H1 (cell line): ENCODE data around the gene ZNF556. TPM values are rescaled to one million over a fixed set of nuclear protein-coding genes. Genes with fewer than 3 reads are reported as not detected.

Experiments
- JUN ChIP-seq: IDR thresholded peaks from 2 replicates; pipeline ENCODE4 v1.6.1; 2011; ENCODE audit warnings: low read depth, mild to moderate bottlenecking, improper control_type of control experiment, low read length
- RXRA ChIP-seq: IDR thresholded peaks from 2 replicates; pipeline ENCODE4 v1.6.1; 2011; ENCODE audit warnings: low read depth, mild to moderate bottlenecking, low read length, moderate library complexity; ENCODE audit not compliant: insufficient read depth
- SP1 ChIP-seq: IDR thresholded peaks from 2 replicates; pipeline ENCODE4 v1.6.1; 2011; ENCODE audit warnings: low read depth, low read length
- SRF ChIP-seq: IDR thresholded peaks from 2 replicates; pipeline ENCODE4 v1.6.1; 2011; ENCODE audit warnings: mild to moderate bottlenecking, low read depth, low read length, moderate library complexity
- TAF7 ChIP-seq: optimal IDR thresholded peaks from 2 replicates; pipeline ENCODE3; 2011; ENCODE audit warnings: low read depth, mild to moderate bottlenecking, inconsistent platforms, low read length, moderate library complexity, borderline replicate concordance
- polyA plus RNA-seq, 7 experiments: library from polyadenylated mRNA; depleted of rRNA in 3 of 7; stranded (reverse) in 5 of 7; unstranded in 2 of 7; fragments of >200 nt in 5 of 7; fragments of 200-250 nt in 2 of 7; gene quantifications; 1 replicate in 5 of 7; 2 replicates in 1 of 7; 4 replicates in 1 of 7; pipeline versions ENCODE4 v1.2.1 to v1.2.3, GENCODE V29; 2011 to 2013; ENCODE audit warnings: missing spikeins in 2 of 7, mixed read lengths in 2 of 7
- total RNA-seq: library from RNA; stranded (reverse); fragmentation: NEBNext Ultra II Directional; extraction: Animal tissue kit (Norgen Biotek cat#: 25700); gene quantifications from 2 replicates; pipeline ENCODE4 v1.2.1, GENCODE V29; 2021
- TF ChIP-seq, protein P1 (sequence below): IDR thresholded peaks from 2 replicates; pipeline ENCODE4 v1.6.1; 2012; ENCODE audit warnings: inconsistent platforms
- TF ChIP-seq, protein P2 (sequence below): IDR thresholded peaks from 2 replicates; pipeline ENCODE4 v1.6.1; 2011; ENCODE audit warnings: low read depth, mild to moderate bottlenecking, low read length; ENCODE audit not compliant: insufficient read depth

The ZNF556 gene
- total and polyA plus RNA-seq, 2 of the 8 experiments (the other 6 are each of a cell fraction or from before 2014, with no cell fraction given): not detected

DNA sequence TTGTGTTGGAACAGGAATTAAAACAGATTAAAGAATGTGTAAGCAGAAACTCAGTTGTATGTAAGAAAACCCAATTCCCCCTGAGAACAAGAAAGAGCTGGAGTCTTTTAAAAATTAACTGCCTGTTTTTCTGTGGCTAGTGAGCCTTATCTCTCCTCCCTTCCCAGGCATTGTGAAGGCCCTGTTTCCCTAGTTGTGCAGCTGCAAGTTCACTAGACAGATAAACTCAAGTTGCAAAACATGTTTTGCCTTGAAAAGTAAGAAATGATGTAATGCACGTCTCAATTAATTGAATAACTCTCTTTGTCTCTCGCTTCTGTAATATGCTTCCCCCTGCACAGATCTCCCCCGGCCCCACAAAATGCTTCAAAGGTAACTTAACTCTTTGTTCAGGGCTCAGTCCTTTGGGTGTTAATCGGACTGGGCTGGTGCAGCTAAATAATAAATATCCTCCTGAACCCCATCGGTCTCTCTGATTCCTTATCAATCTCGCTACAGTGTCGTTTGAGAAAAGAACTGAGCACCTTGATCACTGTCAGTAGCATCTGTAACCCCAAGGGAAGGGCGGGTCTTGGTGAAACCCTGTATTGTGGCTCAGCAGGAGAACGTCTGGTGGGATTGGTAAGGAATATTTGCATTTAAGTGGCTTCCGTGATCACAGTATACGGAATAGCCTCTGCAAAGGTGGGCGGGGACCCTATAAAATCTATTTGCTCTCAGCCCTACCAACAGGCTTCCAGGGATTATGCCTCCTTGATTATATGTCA, 1.6 kb upstream of the ZNF556 start (continued):
- TF ChIP-seq JUN (no peak), RXRA (no peak), SRF (no peak), SP1 (no peak), TAF7 (no peak)
- TF ChIP-seq, protein P1, sequence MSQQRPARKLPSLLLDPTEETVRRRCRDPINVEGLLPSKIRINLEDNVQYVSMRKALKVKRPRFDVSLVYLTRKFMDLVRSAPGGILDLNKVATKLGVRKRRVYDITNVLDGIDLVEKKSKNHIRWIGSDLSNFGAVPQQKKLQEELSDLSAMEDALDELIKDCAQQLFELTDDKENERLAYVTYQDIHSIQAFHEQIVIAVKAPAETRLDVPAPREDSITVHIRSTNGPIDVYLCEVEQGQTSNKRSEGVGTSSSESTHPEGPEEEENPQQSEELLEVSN: no peak
- TF ChIP-seq, protein P2, sequence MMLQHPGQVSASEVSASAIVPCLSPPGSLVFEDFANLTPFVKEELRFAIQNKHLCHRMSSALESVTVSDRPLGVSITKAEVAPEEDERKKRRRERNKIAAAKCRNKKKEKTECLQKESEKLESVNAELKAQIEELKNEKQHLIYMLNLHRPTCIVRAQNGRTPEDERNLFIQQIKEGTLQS: no peak
